Prostate gland (tissue), 2 donors: ENCODE data around the gene SP110.

Experiments
- CTCF ChIP-seq, 4 experiments: fragments of 200-600 bp in 2 of 4; fragments of 450-650 bp in 2 of 4; sonication (generic) in 2 of 4; IDR thresholded peaks; 1 replicate in 3 of 4; 2 replicates in 1 of 4; pipeline ENCODE4 v1.5.1; 2016 to 2019; ENCODE audit warnings: antibody characterized with exemption in 4 of 4, mild to moderate bottlenecking in 2 of 4, moderate library complexity in 2 of 4
- POLR2A ChIP-seq: fragments of 450-650 bp; IDR thresholded peaks from one replicate; pipeline ENCODE4 v1.6.1; 2016; ENCODE audit warnings: antibody characterized with exemption, mild to moderate bottlenecking

GRCh38 chr2:230203110-230203676 is 16.6 kb downstream of the SP110 start:
- TF ChIP-seq CTCF (IDR thresholded peaks at IDR 0.05), result no peak
- no peak for TF ChIP-seq POLR2A
